HL-60/S4 (cell line): ENCODE data around the gene TPM3.
"Not testable (repeated sequence)": the region's sequence is repeated elsewhere in the genome, so short reads cannot be mapped to it uniquely, and the experiment has no call there.

Source experiments
- in situ Hi-C: fragments of 300-500 bp; cut with MboI; formaldehyde crosslinking; loops from 2 replicates; pipeline ENCODE4 v1.14.3; 2022; ENCODE audit warnings: low sequenced_read_pairs

Gene TPM3

DNA sequence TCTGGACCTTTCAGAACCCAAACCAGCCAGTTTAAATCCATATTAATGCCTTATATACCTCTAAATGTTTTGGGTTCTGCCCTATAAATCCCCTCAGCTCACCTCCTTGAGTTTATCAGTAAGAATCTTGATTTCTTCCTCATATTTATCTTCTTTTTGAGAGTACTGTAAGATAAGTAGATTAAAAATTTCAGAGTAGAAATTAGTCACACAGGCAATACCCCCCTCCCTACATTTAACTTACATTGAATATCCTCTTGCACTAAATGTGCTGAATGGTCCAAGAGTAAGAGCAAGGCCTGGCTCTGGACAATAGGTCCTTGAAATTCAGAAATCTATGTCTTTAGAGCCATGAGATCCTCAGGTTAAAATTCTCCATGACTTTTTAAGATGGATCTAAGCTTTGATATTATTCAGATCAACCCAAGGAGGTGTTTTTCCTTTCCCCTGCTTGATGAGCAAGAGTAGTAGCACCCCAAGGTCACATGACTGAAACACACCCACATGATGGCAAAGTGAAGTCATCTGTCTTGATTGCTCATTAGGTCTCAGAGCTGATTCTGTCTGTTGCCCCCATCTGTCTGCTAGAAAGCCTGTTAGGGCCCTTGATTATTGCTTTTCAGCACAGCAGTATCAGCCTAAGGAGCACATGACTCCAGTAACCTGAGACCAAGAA, 21.2 kb downstream of the TPM3 start:
- in situ Hi-C loops, result no loop called here

DNA sequence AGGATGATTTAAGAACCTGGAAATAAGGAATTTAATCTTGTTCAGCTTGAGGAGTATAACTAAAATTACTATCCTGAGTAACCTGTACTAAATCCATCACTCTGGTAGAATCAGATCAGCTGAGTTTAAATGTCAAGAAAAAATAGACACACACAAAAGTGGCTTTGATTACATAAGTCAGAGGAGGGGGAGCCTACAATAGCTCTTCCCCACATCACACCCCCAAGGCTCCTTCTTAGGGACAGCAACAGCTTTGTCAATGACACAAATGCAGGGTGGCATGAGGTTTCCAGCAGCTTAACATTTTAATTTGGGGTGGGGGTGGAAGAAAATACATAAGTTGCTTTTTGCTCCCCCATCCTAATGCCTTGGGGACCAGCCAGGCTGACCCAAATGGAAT, 24.4 kb downstream of the TPM3 start:
- in situ Hi-C loops, result no loop called here

DNA sequence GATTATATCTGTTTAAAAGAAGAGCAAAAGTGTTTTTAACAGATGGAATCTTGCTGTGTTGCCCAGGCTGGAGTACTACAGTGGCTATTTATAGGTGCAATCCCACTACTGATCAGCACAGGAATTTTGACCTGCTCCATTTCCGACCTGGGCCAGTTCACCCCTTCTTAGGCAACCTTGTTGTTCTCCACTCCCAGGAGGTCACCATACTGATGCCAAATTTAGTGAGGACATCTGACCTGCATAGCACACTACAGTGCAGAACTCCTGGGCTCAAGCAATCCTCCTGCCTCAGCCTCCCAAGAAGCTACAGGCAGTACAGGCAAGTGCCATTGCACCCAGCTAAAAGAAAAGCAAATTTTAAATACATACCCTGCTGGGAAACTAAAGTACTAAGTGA, 25.7 kb downstream of the TPM3 start:
- in situ Hi-C loops, result no loop called here

- in situ Hi-C loops, result no loop called here
Observed at GRCh38 chr1:154159554-154159953, 32.3 kb downstream of the TPM3 start.

- in situ Hi-C loops, result no loop called here
Observed at GRCh38 chr1:154158307-154159125, 33.4 kb downstream of the TPM3 start.

DNA sequence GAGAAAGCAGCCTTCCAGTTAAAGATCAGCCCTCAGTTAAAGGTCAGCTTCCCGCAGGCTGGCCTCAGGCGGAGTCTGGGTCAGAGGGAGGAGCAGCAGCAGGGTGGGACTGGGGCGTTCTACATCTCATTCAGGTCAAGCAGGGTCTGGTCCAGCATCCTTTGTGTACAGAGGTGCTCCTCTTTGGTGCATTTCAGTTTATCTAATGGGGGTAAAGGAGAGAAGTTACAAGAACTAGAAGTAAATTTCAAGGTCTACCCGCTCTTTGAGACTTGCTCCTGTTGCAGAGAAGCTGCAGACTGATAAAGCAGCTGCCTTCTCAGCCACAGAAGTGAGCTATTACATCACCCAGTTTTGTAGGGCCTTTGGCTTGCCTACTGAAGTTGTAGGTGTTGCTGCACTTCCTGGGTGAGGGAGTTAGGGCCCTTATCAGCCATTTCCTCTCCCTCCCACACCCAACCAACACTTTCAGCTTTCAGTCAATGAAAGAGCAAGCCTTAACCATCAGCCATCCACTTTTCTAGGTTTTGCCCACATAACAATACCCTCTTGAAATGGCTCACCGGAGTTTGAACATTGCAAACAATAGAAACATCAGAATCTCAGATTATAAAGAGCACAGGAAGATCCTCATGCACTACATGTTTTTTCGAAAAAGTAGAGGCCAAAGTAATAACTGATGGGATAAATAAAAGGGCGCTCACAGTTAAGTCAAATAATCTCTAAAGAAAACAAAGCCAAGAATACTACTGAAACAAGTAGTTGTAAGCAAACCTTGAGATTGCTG, 34.2 kb downstream of the TPM3 start:
- in situ Hi-C loops, result no loop called here

- in situ Hi-C loops, result no loop called here
Observed at GRCh38 chr1:154155251-154155650, 36.6 kb downstream of the TPM3 start.

DNA sequence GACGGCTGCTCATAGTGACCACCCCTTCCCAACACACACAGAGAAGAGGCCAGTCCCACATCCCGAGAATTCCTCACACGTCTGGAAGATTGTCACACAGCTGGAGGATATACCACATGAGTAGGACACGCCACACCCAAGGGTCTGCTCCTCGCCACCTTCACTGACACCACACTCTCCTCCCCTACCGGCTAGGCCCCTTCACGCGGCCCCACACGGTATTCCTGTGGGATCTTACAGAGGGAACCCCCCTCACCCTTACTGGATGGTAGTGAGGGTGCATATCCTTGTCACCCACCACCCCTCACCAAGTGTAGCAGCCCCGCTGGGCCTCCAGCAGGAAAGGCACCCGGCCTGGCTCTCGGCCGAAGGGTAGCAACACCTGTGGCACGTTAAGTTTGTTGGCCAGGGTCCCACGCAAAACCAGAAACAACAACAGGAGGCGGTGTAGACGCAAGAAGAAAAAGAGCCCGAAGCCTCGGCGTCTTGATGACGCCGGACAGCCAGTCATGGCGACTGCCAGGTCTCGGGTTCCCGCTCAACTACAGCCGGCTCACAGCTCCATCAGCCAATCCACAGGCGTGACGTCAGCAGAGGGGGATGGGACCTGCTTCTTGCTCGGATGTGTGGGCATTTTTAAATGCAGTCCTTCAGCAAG, 37.2 kb downstream of the TPM3 start, which contains the start of gene NUP210L:
Gene NUP210L, minus strand, starts transcription at position 540 of the 658 bp plus-strand sequence.
- in situ Hi-C loops, result no loop called here

DNA sequence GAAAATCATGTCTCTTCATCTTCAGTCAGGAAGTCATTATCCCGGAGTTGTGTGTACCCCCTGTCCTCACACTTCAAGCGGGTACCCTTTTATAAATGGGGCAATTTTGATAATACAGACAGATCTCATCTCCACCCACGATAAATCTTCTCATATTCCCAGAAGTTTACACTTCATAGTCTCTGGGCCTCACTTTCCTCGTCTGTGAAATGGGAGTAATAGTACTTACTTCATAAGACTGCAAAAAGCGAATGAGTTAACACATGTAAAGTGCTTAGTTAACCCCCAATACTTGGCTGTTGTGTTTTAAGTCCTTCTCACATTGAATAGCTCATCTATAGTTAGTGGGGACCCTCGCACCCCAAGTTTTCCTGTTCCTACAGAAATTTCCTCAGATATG, 37.8 kb downstream of the TPM3 start:
- in situ Hi-C loops, result no loop called here

DNA sequence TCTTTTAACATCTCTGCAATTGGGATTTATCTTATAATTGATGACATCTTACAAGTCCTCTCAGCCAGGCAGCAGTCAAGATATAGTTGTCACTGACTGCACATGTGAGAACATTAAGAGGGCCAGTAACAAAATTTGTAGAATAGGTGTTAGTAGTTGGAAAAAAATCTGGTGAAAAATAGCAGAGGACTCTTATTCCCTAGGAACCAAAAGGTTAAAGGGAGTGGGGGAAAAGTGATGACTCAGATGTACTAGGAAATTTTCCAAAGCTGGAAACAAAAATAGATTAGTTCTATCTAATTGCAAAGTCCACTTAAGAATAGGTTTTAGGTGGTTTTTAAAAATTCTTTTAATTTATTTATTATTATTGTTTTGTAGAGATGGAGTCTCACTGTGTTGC, 40.6 kb downstream of the TPM3 start:
- in situ Hi-C loops, result no loop called here

DNA sequence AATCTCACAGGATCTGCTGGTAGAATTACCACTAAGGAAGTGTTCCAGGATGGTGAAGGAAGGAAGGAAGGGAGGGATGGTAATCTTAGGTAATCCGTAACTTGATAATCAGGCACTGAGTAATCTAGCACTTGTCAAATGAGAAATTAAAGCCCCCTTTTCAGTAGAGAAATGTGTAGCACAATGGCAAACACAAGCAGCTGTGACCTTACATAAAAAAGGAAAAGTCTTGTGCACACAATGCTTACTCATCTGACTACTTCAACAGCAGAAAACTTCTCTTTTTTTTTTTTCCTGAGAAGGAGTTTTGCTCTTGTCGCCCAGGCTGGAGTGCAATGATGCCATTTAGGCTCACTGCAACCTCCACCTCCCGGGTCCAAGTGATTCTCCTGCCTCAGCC, 43.1 kb downstream of the TPM3 start:
- in situ Hi-C loops, result no loop called here

DNA sequence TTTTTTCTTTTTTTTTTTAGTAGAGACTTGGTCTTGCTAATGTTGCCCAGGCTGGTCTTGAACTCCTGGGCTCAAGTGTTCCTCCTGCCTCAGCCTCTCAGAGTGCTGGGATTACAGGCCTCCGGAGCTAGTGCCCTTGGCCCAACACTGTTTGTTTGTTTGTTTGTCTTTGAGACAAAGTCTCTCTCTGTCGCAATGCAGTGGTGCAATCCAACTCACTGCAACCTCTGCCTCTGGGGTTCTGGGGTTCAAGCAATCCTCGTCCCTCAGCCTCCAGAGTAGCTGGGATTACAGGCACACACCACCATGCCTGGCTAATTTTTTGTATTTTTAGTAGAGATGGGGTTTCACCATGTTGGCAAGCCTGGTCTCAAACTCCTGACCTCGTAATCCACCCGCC, 44.4 kb downstream of the TPM3 start:
- in situ Hi-C loops, result not testable (repeated sequence)

GRCh38 chr1:154145986-154146385, 45.9 kb downstream of the TPM3 start:
- in situ Hi-C loops, result no loop called here

- in situ Hi-C loops, result no loop called here
Observed at GRCh38 chr1:154142358-154142757, 49.5 kb downstream of the TPM3 start.

GRCh38 chr1:154141240-154141639, 50.7 kb downstream of the TPM3 start:
- in situ Hi-C loops, result no loop called here

DNA sequence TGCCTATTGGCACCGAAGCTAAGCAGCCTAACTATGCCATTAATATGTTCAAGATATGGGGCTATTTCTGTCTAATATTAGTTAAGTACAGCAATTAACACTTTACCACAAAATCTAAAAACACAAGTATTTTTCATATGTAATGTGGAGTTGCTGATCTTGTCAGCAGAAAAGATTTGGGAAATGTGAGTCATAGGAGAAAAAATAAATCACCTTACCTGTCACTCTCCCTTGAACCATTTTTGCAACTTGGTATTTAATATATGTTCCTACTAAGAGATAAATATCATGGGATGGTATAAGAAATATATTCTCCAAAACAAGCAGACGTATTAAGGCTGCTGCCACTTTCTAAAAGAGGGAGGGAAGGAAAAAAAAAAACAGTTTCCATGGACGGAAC, 54.0 kb downstream of the TPM3 start:
- in situ Hi-C loops, result no loop called here

- in situ Hi-C loops, result no loop called here
Observed at GRCh38 chr1:154133256-154133655, 58.6 kb downstream of the TPM3 start.

GRCh38 chr1:154129391-154129970, 62.4 kb downstream of the TPM3 start:
- in situ Hi-C loops, result no loop called here

DNA sequence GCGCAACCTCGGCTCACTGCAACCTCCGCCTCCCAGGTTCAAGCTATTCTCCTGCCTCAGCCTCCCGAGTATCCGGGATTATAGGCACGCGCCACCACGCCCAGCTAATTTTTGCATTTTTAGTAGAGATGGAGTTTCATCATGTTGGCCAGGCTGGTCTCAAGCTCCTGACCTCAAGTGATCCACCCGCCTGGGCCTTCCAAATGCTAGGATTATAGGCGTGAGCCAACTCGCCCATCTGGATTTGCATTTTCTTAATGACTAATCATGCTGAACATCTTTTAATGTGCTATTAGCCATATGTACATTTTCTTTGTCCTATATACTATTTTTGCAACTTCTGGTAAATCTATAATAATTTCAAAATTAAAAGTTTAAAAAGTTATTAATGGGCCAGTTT, 68.7 kb downstream of the TPM3 start:
- in situ Hi-C loops, result not testable (repeated sequence)

DNA sequence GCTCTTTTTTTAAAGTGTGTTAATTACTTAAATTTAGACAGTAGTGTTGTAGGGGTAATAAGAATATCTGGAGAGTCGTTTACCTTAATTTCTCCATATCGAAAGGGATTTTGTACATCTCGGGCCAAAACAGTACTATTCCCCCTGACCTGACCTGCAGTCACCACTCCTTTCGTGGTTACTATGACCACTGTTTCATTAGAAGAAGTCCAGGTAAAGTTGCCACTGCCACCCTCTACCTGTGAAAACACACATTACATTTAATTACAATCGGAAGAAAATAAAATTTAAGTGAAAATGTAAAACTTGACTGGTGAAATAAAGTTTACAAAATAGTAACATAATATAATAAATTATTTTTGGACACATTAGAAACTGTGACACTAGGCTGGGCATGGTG, 74.3 kb downstream of the TPM3 start:
- in situ Hi-C loops, result no loop called here

- in situ Hi-C loops, result no loop called here
Observed at GRCh38 chr1:154115180-154115579, 76.7 kb downstream of the TPM3 start.
